GM19395 (cell line): ENCODE measurements around the gene CPTP.

Experiments
- ATAC-seq: cut with Tn5 transposase; IDR thresholded peaks from one replicate; pipeline ENCODE4 v1.9.1; 2021; ENCODE audit warnings: mild to moderate bottlenecking, moderate library complexity; ENCODE audit not compliant: unreplicated experiment

Gene CPTP

DNA sequence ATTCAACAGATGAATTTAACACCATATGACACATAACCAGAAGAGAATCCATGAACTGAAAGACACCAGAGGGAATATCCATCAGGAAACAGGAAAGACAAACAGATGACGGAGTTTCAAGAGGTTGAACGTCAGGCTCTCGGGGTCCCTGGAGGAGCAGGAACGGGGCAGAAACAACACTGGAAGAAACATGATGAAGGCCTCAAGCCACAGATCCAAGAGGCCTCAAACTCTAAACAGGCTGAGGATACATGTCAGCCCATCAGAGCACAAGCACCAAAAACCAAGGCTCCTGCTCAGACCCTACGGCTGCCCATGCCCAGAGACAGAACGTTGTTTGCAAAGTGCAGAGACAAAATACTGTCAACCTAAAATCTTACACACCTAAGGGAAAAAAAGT, 7.2 kb upstream of the CPTP start:
- ATAC-seq = no peak

DNA sequence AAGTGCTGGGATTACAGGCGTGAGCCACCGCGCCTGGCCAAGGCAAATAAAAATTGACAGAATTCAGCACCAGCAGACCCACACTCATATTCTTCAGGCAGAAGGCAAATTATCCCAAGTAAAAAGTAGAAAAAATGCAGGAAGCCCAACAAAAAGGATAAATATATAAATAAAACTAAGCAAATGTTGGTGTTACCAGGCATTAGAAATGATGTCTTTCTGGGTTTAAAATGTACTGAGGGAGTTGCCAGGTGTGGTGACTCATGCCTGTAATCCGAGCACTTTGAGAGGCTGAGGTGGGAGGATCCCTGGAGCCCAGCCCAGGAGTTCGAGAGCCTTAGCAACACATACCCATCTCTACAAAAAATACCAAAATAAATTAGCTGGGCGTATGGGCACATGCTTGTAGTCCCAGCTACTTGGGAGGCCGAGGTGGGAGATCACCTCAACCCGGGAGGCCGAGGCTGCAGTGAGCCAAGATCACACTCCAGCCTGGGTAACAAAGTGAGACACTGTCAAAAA, 6.4 kb upstream of the CPTP start:
- no peak for ATAC-seq

- no peak for ATAC-seq
These were observed 5.6 kb upstream of the CPTP start for GRCh38 chr1:1318777-1319645.

DNA sequence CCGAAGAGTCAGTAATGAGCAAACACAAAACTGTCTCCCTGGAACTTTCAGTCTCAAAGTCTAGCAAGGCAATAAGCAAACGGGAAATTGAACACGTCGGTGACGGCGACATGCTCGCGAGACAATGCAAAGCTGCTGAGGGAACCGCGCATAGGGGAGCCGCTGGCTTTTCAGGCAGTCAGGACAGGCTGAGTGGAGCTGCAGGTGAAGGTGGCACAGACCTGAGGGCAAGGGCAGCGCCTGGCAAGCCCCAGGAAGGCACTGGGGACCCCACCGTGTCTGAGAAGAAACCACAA, 5.0 kb upstream of the CPTP start:
- no peak for ATAC-seq

- ATAC-seq = no peak
These were observed 3.7 kb upstream of the CPTP start for GRCh38 chr1:1320666-1321448.

DNA sequence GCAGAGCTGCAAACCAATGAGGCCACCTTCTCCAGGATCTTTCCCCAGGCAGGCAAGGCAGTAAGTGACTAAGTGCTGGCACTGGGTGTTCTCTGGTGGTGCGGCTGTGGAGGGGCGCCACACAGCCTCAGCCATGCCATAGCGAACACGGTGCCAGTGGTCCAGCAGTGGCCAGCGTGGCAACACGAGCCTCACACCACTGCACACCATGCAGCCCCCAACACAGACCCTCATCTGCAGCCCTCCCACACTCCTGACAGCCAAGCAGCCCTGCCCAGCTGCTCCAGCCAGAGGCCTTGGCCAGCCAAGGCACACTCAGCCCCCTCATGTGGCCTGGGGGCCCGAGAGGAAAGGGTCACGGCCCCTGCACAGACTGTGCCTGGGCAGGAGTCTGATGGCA, 3.1 kb upstream of the CPTP start:
- no peak for ATAC-seq

DNA sequence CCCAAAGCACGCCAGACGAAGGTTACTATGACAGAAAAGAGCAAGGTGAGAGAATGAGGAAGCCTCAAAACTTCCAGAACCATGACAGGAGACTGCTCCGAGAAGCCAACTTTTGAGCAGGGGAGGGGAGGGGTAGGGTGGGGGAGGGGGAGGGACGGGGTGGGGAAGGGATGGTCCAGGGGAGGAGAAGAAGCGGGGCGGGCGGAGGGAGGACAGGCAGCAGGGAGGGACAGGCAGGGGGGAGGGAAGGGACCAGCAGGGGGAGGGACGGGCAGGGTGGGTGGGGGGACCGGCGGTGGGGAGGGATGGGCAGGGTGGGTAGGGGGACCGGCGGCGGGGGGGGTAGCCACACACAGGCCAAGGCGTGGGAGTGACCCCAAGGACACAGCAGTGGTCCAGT, 2.2 kb upstream of the CPTP start:
- no peak for ATAC-seq

DNA sequence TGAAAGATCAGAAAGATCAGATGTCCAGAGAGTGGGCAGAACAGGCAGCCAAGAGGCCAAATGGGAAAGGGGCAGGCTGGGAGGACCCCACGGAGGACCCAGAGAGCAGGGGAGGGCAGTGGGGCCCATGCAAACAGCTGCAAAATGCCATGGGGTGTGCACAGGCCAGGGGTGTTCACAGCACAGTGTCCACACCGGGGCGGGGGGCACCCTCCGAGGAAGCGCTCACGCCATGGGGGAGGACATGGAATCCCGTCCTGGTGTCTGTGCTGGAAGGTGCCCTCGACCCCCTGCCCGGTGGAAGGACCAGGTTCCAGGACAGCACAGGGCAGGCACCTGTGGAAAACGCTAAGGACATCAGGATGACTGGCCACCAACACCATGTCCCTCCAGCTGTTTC, 1.6 kb upstream of the CPTP start:
- ATAC-seq = no peak

GRCh38 chr1:1324084-1324523, 498 bp upstream of the CPTP start:
- ATAC-seq = peak; percentile 30

DNA sequence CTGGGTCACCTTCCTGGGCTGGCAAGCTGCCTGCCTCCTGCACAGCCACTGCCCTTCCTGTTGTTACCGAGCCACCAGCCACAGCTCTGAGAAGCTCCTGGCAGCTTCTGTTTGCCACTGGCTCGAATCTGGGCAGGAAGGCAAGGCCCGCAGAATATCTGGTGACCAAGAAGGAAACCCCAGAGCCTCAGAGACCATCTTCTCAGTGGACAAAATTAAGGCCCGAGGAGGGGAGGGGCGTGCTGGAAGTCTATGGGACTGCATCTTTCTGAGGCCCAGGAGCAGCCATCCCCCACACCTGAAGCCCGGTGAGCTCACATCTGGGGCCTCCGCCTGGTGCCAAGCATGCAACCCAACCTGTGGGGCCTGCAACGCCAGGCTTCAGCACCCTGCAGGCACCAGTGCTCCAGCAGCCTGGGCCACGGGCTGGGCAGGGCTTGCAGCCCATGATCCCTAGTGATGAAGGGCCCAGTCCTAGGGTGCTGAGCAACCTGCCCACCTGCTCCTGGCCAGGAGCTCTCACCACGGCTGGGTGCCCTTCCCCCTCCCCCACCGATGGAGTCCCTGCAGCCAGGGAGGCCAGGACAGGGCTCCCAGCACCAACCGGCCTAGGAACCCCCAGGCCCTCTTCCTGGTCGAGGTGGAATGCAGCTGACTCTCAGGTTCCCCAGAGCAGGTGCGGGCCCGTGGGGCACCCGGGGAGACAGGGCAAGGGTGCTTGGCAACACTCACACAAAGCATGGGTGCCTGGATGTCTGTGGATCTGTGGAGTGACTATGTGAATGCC, 879 bp downstream of the CPTP start:
- no peak for ATAC-seq

GRCh38 chr1:1326075-1326605, 1.5 kb downstream of the CPTP start:
- no peak for ATAC-seq

- no peak for ATAC-seq
These were observed 2.7 kb downstream of the CPTP start for GRCh38 chr1:1327291-1327690.

GRCh38 chr1:1328254-1328653, 3.7 kb downstream of the CPTP start:
- no peak for ATAC-seq

DNA sequence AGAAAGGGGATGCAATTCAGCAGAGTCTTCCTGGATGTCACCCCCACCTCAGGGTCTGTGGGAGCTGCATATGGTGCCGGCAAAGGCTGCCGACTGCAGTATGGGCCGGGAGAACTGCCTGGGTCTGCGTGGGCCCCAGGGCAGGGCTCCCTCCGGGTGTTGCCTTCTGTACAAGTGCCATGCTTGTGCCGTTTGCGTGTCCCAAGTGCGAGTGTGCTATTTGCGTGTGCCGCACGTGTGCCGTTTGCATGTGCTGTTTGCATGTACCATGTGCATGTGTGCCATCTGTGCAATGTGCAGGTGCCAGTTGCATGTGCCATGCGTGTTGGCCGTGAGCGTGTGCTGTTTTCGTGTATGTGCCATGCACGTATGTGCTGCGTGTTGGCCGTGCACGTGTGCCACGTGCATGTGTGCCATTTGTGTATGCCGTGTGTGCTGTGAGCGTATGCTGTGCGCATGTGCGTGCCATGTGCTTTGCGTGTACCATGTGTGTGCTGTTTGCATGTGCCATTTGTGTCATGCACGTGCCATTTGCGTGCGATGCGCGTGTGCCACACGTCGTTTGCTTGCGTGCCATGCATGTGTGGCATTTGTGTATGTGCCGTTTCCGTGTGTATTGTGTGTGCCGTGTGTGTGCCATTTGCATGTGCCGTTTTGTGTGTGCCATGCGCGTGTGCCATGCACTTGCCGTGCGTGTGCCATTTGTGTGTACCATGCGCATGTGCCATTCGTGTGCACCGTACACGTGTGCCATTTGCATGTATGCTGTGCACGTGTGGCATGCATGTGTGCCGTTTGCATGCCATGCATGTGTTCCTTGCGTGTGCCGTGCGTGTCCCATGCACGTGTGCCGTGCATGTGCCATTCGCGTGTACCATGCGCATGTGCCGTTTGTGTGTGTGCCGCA, 5.0 kb downstream of the CPTP start:
- no peak for ATAC-seq

- no peak for ATAC-seq
These were observed 5.9 kb downstream of the CPTP start for GRCh38 chr1:1330366-1331067.

GRCh38 chr1:1331068-1331965, 6.7 kb downstream of the CPTP start, which contains the start of gene TAS1R3:
TSS of gene TAS1R3 (plus strand) at chr1:1331280. CDS start at chr1:1331346, 66 bp downstream.
- ATAC-seq = no peak

GRCh38 chr1:1332031-1332755, 7.6 kb downstream of the CPTP start:
- no peak for ATAC-seq
